ENCODE results near the gene GSTT2.

- TF ChIP-seq CTCF (IDR thresholded peaks at IDR 0.05): no peak
- TF ChIP-seq EZH2 (IDR thresholded peaks at IDR 0.05; ENCODE audit: borderline replicate concordance, insufficient read depth, low read depth, low read length, poor library complexity, severe bottlenecking): no peak
These were observed 21.4 kb downstream of the GSTT2 start for GRCh38 chr22:24001314-24001713.

Data from B cell (primary cell).